ENCODE results near the gene RORC.

Gene RORC

GRCh38 chr1:151847867-151848596, 16.4 kb upstream of the RORC start:
- DNase-seq (ENCODE audit: low read depth): no peak

- no peak for DNase-seq (ENCODE audit: low read depth)
Measured at GRCh38 chr1:151846686-151847237, 15.2 kb upstream of the RORC start.

GRCh38 chr1:151846062-151846568, 14.5 kb upstream of the RORC start:
- DNase-seq (ENCODE audit: low read depth): no peak

- no peak for DNase-seq (ENCODE audit: low read depth)
Measured at GRCh38 chr1:151843398-151843797, 11.8 kb upstream of the RORC start.

- no peak for DNase-seq (ENCODE audit: low read depth)
Measured at GRCh38 chr1:151841141-151841540, 9.5 kb upstream of the RORC start.

- DNase-seq (ENCODE audit: low read depth): no peak
Measured at GRCh38 chr1:151840421-151840820, 8.8 kb upstream of the RORC start.

GRCh38 chr1:151839457-151840403, 8.1 kb upstream of the RORC start, which contains the start of gene C2CD4D:
Gene C2CD4D, minus strand, starts transcription at chr1:151839820. Its CDS starts 831 bp downstream, at chr1:151838989.
- DNase-seq (ENCODE audit: low read depth): no peak

GRCh38 chr1:151839082-151839412, 7.4 kb upstream of the RORC start:
- DNase-seq (ENCODE audit: low read depth): no peak

GRCh38 chr1:151838222-151839081, 6.8 kb upstream of the RORC start:
- DNase-seq (ENCODE audit: low read depth): no peak

- no peak for DNase-seq (ENCODE audit: low read depth)
Measured at GRCh38 chr1:151837884-151838221, 6.3 kb upstream of the RORC start.

- DNase-seq (ENCODE audit: low read depth): no peak
Measured at GRCh38 chr1:151837197-151837596, 5.6 kb upstream of the RORC start.

GRCh38 chr1:151835596-151835995, 4.0 kb upstream of the RORC start:
- no peak for DNase-seq (ENCODE audit: low read depth)

GRCh38 chr1:151834239-151834638, 2.6 kb upstream of the RORC start:
- DNase-seq (ENCODE audit: low read depth): no peak

GRCh38 chr1:151833172-151833900, 1.7 kb upstream of the RORC start:
- DNase-seq (ENCODE audit: low read depth): no peak

GRCh38 chr1:151832318-151832980, 847 bp upstream of the RORC start:
- peak; percentile 81 for DNase-seq (ENCODE audit: low read depth)

- no peak for DNase-seq (ENCODE audit: low read depth)
Measured at GRCh38 chr1:151831256-151831591, 378 bp downstream of the RORC start.

GRCh38 chr1:151830055-151830454, 1.5 kb downstream of the RORC start:
- no peak for DNase-seq (ENCODE audit: low read depth)

- no peak for DNase-seq (ENCODE audit: low read depth)
Measured at GRCh38 chr1:151829352-151830046, 2.1 kb downstream of the RORC start.

GRCh38 chr1:151828921-151829320, 2.7 kb downstream of the RORC start:
- DNase-seq (ENCODE audit: low read depth): no peak

GRCh38 chr1:151827853-151828252, 3.7 kb downstream of the RORC start:
- DNase-seq (ENCODE audit: low read depth): no peak

All from fibroblast of gingiva (primary cell).